ENCODE data around the gene AGAP1.

AGAP1 gene

DNA sequence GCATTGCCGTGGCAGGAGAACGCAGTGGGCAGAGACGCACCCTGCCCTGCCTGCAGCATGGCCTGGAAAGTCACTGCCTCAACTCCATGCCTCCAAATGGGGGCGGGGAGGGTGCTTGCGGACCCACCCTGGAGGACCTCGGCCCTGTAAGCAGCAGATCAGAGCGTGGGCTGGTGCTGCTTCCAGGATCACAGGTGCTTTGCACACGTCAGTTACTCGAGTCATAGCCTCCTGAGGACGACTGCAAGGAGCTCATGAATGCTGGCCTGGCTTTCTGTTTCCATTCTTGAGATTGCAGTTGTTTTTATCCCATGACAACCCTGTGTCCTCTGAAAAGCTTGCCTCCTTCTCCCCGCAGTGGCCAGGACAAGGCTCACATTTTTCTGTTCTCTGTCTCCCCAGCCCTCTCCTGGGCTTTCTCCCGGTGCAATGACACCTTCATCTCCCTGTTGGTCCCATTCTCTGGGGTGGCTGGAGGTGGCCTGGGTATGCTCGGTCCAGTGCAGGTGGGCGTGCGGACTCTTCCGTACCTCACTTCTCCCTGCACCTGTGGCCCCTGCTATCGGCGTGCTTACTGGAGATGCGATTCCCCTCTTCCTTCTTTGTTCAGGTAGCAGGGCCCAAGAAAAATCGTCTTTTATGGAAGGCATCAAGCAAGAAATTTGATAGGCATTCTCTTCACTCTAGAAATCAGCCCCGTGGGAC lies 466.3 kb downstream of the AGAP1 start:
- DNase-seq, result no peak

DNA sequence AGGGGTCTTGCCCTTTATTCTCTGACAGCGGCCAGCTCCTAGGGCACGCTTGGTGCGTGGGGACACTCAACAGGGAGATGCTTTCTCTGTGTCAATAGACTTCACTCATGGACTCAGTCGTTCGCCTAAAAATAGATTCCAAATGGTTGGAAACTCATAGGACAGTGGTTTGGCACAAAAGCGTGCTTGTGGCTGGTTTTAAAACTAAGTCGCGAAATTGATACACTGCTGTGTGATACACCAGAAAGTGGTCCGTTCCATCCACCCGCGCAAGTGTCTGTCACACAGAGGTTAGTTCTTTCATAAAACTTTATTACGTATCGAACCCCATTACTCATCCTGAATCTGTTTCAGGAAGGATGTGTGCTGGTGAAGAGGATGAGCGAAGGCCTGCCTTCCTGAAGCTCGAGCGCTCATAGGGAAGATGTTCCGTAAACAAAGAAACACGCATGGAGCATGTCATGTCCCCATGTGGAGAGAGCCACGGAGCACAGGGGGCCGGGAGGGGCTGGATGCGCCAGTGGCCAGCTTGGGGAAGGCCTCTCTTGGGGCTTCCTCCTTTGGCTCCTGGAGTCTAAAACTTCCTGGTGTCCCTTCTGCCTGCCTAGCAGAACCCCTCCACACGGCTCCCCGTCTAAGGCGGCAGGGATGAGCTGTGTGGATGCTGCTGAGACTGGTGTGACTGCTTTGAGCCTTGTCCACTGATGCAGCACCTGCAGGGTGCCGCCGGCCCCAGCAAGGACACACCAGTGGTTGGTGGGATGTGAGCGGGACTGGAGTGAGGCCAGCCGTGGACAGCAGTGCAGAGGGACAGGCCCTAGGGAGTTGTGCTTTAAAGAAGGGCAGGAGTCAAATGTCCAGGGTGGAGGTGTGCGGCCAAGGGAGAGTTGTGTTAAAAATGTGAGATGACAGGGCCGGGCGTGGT lies 467.1 kb downstream of the AGAP1 start:
- DNase-seq, result no peak

DNA sequence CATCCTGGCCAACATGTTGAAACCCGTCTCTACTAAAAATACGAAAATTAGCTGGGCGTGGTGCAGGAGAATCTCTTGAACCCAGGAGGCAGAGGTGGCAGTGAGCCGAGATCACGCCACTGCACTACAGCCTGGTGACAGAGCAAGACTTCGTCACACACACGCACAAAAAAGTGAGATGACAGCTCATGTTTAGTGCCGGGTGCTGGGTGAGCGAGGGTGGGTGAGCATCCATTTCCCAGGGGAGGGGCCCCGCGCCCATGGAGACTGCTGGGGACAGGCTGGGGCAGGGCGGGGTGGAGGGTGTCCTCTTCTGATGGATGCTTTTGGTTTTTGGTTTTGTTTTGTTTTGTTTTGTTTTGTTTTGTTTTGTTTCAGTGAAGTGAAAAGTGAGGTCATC lies 467.9 kb downstream of the AGAP1 start:
- no peak for DNase-seq

DNA sequence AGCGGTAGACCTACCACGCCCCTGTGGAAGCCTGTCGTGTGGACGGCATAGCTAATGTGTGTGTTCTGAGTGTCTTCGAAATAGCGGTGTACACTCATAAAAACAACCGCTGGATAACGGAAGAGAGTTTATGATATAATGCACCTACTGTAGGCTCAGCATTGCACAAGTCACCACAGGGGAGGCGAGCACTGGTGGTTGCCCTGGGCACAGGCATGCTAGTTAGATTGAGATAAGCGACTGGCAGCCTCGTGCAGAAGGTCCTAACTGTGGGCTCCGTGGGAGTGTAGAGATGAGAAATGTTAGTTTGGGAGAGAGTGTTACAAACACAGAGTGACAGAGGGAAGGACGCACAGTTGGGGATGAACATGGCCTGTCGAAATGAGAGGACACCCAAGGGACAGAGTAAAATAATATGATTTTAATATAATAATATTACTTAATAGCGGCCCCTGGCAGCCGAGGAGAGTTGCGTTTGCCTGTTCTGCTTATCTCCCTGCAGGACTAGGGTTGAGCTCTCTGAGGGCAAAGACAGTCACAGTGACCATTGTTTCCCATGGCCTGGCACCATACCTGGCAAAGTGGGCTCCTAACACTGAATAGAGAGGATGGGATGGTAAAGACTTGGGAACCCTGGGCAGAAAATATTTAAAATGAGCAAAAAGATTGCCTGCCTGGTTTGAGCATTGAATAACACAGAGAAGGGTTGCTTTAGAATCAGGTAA lies 470.2 kb downstream of the AGAP1 start:
- DNase-seq, result no peak

DNA sequence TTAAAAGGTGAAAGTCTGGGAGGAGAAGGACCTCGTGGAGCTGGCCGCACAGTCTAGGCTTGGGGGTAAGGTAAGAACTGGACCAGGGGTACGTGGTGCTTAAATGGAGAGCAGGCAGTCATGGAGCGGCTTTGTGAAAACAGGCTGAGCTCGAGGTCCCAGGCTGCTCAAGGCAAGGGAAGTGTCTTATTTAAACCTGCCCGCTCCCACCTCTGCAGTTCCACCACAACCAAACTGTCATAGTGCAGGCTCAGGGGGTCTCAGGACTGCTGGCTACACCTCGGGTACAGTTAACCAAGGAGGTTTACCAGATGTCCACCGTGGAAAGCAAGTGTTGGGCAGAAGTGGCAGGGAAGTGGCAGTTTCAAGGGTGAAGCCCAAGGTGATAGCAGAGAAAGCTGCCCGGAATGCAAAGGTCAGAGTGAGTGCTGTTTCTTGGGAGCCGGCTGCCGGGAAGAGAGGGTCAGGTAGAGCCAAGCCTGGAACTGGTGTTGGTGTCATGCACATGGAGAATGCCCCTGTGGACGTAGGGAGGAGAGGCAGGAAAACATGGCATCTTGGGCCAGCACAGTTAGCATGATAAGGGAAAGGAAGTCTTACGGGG lies 471.0 kb downstream of the AGAP1 start:
- no peak for DNase-seq

DNA sequence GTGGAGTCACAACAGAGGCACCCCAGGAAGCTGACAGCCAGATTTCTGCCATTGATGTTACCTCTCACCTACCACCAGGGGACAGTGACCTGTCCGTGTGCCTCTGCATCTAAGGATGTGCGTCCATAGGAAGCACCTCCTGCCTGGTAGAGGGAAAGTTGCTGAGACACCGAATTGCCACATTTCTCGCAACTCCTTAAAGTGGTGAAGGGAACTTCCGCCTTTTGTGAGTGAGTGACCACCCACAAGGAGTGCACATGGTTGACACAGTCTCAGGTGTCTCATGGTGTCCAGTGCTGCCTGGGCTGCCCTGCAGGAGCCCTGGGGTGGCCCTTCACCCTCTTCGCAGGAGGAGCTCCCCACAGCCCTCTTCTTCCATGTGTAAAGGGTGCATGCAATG lies 472.6 kb downstream of the AGAP1 start:
- no peak for DNase-seq

DNA sequence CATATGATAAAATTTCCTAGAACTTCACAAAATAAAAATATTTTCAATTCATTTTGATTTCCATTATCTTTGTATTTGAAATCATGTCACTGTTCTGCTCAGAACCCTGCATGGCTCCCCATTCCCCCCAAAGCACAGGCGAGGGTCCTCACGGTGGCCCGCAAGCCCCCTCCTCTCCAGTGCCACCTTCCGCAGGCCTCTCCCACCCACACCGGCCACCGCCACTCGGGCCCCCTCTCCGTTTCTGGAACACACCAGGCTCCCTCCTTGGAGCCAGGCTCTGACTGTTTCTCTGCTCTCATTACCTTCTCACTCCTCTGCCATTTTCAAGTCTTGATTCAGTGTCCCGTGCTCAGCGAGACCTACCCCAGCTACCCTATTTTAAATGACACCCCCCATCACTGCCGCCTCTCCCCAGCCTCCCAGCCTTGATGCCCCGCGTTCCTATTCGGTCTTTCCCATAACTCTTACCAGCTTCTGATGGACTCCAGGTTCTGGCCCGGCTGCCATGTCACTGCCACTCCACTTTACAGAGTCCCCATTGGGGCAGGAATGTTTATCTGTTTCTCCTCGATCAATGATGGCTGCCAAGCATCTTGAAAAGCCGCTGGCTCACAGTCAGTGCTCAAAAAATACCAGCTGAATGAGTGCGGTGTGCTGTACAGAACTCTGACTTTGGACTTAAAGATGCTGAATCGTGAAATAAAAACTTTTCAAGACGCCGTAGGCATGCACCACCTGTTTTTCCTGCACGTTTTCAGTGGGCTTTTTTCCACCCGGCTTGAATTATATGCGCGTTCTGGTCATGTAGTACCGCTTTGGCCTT lies 473.3 kb downstream of the AGAP1 start:
- DNase-seq, result no peak

DNA sequence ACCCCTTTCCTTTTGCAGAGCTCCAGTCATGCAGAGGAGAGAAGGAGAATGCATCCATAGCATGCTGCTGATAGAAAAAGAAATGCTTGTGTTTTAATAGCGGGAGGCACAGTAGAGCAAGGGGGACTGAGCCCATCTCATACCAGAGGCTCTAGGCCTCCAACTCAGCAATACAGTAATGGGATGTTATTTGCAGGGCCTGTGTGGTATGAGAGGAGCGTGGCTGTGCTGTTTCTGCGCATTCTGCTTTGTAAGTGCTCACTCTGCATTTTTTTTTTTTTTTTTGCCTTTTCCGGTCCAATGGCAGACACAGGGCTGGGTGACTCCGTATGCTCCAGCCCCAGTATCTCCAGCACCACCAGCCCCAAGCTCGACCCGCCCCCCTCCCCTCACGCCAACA lies 474.3 kb downstream of the AGAP1 start:
- DNase-seq, result no peak

DNA sequence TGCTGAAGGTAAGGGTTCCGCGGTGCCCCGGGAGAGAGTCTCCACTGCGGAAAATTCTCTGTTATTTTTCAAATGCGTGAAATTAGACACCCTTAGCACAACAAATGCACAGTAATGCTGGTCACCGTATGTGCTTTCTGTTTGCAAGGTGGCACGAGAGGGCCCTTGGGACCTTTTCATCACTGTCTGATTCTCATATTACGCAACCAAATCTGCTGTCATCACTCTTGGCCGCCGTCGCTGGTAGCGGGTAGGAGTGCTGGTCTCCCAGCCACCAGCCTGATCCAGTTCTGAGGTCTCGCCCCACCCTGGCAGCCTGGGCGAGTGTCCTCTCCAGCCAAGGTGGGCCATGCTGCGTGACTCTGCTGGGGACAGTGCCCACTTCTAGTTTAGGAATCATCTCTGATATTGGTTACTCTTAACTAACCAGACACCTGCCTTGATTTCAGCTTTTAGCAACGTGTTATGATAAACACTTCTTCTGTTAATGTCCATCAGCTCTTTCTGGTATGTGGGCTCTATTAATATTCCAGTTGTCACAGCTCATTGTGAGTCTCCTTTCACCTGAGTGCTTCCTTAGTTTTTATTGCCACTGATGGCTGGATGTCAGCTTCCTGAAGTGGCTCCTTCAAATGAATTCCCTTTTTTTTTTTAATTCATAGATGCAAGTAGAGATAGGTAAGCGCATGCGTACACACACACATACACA lies 474.9 kb downstream of the AGAP1 start:
- DNase-seq, result no peak

DNA sequence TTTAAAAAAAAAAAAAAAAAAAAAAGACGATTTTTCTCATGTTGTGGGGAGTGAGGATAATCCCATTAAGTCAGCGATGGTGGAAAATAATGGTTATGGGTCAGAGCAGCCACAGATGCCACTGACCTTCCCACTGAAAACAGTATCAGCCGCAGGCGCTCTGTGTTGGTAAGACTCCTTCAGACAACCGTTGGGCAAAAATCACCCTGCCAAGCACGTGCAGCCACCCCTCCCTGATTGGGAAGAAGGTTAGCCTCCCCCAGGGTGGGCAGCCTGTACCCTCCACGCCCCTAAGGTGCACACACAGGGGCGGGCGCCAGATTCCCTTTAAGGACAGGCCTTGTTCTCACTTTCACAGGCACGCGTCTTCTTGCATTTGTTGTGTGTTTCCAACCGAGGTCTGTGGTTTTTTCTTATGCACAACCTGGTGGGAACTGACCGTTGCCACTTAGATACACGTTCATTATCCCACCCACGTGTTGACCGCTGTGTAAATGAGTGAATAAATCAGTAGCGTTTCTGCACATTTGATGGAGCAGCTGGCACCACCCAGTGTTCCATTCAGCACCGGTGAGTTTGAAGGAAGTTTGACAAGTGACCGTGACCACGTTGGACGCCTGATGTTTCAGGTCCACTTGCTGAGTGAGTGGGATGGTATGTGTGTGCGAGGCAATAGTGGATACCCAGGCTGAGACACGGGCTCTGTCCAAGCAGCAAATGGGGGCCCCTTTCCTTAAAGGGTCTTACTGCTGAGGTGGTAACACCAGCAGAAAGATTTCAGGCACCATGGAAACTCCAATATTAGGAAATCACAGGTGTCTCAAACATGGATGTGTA lies 476.6 kb downstream of the AGAP1 start:
- DNase-seq, result no peak

DNA sequence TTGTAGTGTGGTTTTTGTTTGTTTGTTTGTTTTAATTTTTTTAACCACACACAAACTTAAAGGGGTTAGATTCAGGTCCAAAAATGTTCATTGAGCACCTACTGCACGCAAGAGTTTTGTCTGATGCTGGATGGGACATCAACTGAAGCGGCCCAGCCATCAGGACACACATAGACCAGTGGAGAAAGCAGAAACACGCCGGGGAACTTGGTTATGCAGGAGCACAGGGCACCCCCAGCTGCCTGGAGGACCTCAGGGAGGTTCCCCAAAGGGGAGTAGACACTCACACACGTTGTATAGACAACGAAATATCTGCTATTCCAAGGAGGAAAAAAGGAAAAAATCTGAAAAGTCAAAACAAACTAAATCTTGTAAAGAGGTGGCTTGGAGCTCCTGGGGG lies 482.7 kb downstream of the AGAP1 start:
- no peak for DNase-seq

DNA sequence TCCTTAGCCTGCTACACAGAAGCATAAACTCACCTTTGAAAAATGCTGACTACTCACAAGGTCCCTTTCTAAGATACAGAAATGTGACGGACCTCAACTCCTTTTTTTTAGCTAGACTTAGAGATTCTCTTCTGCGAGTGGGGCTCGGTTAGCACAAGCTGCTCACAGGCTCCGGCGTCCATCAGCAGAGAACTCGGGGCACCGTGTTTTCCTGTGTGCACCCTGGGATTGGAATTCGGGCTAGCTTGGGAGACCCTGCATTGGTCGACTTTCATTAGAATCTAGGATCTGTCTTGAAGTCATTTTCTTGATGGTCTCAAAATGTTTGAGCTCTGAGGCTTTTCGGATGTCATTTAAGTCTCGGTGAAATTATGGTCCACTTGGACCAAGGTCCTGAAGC lies 483.1 kb downstream of the AGAP1 start:
- DNase-seq, result no peak

DNA sequence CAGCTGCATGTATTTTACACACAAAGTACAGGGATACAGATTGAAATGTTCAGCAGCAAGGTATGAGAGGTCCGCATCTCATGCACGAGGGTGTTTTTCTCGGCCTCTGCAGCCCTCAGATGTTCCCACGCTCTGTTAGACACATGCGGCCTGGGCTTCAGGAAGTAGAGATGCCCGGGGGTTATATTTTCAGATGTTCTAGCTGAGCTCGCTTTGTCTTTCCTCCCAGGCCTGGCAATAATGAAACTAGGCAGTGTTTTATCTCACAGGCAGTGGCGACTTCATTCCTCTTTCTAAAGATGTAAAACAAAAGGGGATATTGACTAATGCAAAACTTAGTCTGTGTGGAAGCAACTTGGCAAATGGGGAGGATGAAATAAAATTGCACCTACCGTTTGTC lies 483.6 kb downstream of the AGAP1 start:
- DNase-seq, result no peak

DNA sequence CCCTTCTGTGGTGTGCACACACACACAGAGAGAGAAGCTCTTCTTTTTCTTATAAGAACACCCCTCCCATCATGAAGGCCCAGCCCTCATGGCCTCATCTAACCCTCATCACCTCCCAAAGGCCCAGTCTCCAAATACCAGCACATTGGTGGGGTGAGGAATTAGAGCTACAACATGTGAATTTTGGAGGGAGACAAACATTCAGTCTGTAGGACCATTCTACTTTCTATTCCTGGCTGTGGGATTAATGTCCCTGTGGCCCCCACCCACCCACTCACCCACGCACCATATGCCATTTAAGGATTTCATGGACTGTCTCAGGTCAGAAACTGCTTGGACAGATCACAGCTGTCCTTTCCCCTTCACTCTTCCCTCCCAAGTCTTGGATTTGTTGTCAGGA lies 484.2 kb downstream of the AGAP1 start:
- no peak for DNase-seq

DNA sequence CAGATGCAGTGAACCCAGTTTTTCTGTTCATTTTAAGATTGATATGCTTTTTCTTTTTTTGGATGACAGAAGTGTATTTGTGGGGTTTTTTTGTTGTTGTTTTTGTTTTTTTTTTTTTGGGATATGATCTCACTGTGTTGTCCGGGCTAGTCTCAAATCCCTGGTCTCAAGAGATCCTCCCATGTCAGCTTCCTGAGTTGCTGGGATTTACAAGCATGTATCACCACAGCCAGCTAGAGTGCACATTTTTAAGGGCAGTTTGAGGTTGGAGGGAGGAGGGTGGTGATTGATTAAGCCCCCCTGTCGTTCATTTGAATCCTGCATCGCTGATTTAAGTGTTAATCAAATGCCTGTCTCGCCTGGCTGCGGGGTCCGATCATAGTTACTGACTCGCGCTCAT lies 485.2 kb downstream of the AGAP1 start:
- no peak for DNase-seq

DNA sequence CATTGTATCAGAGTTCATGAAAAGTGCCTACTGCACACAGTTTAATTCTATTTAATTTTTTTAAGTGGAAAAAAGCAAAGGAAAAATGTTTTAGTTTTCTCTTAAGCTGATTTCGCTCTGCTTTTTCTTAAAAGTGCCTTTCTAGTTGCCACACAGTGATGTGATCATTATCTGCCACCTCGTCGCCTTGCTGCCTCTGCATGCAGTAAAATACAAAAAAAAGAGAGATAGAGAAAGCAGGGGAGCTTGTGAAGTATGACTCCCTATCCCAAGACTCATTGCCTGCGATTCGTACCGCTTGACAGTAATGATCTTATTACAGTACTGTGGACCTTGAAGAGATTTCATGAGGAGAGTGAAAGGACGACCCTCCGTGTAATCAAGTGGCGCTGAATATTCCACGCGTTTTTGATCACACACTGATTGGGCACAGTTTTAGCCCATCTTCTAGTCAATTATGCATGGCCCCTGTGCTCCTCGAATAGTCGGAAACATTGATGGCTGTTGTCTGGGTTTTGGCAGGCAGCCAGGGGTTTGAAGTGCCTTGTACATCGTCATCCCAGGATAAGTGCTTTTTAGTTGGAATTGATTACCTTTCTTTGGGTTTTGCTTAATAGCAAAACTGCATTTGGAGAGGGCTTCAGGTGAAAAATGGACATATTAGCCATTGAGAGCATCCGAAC lies 486.1 kb downstream of the AGAP1 start:
- no peak for DNase-seq

DNA sequence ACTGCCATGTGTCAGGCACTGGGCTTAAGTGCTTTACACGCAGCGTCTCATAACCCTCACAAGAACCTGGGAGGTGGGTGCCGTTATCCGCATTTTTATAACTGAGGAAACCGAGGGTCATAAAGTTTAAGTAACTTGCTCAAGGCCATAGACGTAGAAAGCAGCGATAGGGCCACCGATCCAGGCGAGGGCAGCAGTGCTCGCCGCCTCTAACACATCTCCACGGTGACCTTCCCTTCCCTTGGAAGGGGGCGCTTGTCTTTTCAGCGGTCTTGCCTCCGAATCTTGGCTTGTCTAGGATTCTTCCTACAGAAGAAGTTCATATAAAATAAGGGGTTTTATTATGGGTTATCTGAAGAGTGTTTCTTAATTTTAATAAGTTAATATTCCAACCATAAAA lies 487.8 kb downstream of the AGAP1 start:
- no peak for DNase-seq

DNA sequence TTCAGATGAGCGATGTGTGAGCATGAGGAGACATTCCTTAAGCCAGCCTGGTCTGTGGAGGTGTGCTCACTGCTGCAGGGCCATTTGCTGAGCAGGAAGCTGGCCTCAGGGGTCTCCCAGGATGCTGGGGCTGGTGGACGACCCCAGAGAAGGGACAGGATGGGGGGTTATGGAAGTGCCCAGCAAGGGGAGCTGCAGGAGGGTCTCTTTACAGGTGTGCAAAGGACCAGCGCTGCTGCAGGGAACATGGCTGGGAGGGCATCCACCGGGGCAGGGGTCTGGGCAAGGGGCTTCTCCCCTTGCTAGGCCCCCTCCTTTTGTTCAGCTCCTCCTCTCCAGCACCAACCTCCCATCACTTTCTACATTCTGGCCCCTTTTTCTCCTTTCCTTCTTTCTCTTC lies 489.2 kb downstream of the AGAP1 start:
- DNase-seq, result no peak

DNA sequence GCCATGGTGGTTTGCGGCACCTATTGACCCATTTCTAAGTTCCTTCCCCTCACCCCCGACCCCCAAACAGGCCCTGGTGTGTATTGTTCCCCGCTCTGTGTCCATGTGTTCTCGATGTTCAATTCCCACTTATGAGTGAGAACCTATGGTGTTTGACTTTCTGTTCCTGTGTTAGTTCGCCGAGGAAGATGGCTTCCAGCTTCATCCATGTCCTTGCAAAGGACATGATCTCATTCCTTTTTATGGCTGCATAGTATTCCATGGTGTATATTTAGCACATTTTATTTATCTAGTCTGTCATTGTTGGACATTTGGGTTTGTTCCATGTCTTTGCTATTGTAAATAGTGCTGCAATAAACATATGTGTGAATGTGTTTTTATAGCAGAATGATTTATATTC lies 490.7 kb downstream of the AGAP1 start:
- no peak for DNase-seq

DNA sequence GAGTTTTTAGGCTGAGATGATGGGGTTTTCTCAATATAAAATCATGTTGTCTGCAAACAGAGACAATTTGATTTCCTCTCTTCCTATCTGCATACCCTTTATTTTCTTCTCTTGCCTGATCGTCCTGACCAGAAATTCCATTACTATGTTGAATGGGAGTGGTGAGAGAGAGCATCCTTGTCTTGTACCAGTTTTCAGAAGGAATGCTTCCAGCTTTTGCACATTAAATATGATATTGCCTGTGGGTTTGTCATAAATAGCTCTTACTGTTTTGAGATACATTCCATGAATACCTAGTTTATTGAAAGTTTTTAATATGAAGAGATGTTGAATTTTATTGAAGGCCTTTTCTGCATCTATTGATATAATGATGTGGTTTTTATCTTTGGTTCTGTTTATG lies 492.5 kb downstream of the AGAP1 start:
- DNase-seq, result no peak

All from NCI-H1048 (cell line).